ENCODE data around the gene PRRX2.
"Not testable (repeated sequence)": the region's sequence is repeated elsewhere in the genome, so short reads cannot be mapped to it uniquely, and the experiment has no call there.

PRRX2 gene

DNA sequence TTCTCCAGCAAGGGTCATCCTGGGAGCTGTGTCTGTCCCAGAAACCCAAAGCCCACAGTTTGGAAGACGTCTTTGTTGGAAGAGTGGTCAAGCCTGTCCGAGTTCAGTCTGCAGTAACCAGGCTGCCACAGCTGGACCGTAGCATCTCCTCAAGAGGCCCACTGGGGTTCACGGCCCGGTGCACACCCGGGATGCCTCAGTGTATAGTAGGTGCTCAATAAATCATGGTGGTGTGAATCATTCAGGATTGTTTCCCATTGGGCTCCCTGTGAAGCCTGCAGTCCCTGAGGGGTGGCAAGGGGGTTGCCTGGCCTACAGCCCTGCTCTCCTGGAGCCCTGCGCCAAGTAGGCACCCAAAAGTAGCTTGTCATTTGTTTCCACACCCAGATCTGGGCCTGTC is 10.3 kb upstream of the PRRX2 start:
- no peak for DNase-seq

DNA sequence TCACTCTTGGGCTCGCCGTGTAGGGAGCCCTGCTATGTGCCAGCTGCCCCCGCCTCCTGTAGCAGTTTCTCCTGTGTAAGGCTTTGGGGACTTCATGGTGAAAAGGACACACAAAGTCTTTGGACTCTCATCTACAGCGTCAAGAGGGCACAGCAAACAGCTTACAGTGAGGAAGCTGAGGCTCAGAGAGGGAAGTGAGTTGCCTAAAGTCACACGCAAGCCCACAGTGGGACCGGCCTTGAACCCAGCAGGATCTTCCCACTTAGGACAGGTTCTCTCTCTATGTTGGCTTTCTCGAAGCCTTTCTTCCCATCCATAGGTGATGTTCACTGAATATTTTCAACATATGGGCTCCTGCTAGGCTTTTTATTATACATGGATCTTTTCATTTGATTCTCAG is 9.8 kb upstream of the PRRX2 start:
- DNase-seq: no peak

DNA sequence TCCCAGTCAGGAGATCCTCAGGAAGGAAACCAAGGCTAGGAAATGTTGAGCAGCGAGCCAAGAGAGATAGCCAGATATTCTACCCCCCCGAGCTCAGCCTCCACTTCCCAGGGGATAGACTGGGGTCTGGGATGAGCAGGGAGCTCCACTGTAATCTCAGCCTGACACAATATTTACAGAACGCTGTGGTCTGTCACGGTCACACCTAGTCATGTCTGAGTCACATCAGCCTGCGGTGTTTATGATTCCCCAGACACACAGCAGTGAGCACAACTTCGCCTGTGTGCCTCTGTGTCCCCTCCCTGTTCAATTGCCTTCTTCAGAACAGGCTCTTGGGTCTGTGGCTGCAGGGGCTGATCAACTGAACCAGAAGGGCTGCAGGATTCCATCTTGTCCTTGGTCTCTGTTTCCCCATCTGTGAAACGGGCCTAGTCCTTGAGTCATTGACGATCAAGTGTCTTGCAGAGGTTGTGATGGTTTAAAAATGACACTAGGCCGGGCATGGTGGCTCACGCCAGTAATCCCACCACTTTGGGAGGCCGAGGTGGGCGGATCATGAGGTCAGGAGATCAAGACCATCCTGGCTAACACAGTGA is 8.6 kb upstream of the PRRX2 start:
- DNase-seq: no peak

DNA sequence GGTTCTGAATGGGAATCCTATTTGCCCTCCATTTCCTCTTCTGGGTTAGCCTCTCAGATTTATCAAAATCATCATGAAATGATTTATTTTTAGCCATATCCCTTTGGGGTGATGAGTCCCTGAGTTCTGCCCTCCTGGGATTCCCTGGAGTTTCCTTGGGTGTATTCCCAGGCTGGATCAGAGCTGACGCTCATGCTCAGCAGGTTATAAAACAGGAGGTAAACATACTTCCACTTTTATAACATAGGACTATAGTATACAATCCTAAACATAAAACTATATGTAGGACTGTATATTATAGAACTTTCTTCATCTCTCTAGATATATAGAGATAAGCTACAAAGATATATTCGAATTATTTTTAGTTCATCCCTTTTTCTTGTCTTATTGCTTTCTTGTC is 4.4 kb upstream of the PRRX2 start:
- DNase-seq: no peak

DNA sequence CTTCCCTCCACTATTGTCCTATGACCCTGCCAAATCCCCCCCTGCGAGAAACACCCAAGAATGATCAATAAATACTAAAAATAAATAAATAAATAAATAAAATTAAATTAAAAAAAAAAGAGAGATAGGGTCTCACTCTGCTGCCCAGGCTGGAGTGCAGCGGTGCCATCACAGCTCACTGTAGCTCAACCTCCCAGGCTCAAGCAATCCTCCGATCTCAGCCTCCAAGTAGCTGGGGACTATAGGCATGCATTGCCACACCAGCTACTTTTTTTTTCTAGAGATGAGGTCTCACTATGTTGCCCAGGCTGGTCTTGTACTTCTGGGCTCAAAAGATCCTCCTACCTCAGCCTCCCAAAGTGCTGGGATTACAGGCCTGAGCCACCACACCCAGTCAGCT is 3.2 kb upstream of the PRRX2 start:
- not testable (repeated sequence) for DNase-seq

DNA sequence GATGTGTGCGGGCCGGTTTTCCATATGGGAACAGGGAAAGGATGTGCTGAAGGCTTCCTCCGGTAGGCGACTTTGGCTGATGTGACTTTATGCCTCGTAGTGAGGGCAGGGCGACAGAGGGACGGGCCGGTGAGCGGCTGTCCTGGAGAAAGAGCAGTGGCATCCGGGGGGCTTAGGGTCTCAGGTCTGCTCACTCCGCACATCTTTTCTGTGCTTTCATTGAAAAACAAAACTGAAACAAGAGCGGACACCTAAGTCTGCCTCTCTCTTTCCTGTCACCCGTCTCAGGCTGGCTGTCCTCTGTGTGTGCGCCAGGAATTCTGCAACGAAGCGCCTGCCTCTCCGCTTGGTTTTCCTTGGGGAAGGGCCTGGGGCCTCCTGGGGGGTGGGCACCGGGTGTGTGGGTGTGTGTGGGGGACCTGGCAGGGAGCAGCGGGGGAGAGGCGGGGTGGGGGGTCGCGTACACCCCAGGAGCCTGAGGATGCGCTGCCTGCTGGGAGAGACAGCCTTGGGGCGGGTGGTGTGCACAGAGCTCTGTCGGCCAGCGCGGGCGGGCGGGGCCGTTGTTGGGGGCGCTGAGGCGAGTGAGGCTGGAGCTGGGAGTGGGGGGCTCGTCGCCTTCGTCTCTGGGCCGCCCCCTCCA is 580 bp upstream of the PRRX2 start:
- no peak for DNase-seq

DNA sequence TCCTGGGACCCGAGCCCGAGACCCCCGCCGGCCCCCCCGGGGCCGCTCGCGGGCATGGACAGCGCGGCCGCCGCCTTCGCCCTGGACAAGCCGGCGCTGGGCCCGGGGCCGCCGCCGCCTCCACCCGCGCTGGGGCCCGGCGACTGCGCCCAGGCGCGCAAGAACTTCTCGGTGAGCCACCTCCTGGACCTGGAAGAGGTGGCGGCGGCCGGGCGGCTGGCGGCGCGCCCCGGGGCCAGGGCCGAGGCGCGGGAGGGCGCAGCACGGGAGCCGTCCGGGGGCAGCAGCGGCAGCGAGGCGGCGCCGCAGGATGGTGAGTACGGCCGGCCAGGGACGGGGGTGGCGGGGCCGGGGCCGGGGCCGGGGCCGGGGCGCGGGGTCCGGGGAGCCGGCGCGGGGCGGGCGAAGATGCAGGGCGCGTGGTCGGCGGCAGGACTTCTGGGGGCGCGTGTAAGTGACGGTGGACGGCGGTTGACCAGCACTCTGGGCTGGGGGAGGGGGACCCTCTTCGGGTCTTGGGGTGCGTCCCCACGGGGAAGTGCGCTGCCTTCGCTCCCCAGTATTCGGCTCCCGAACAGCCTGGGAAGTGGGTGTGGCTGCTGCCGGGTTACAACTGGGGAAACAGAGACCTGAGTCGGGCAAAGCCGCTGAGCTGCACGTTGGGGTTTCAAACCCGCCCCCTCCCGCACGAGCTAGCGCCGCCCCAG is 520 bp downstream of the PRRX2 start:
- no peak for DNase-seq

DNA sequence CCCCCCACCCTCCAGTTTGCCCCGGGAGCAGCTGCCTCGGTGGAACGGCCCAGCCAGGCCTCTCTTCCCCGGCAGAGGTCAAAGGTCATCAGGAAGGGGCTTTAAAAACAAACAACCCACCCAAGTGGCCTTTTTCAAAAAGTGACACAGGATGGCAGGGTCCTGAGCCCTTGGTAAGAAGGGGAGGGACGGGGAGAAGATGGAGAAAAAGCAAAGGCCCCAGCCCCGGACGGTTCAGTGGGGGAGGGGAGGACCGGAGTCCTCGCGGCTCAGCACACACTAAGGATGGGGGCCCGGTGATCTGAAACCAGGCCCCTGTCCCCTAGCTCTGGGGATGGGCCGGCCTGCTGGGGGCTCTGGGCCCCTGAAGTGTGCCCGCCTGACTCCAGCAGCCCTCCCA is 1.1 kb downstream of the PRRX2 start:
- no peak for DNase-seq

DNA sequence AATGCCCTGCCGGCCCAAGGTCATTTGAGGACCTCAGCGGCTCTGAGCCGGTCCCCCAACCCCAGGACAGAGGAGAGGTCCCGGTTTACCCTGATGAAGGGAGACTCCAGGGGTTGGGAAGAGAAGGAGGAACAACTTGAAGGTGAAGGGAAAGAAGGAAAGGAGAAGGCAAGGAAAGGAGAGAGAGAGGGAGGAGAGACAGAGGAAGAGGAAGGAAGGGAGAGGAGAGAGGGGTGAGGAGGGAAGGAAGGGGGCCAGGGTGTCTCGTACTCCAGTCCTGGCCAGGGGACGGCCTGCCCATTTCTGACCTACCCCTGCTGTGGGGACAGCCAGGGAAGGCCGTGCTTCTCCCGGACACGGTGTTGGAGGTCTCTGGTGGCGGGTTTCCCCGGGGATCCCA is 1.9 kb downstream of the PRRX2 start:
- no peak for DNase-seq

DNA sequence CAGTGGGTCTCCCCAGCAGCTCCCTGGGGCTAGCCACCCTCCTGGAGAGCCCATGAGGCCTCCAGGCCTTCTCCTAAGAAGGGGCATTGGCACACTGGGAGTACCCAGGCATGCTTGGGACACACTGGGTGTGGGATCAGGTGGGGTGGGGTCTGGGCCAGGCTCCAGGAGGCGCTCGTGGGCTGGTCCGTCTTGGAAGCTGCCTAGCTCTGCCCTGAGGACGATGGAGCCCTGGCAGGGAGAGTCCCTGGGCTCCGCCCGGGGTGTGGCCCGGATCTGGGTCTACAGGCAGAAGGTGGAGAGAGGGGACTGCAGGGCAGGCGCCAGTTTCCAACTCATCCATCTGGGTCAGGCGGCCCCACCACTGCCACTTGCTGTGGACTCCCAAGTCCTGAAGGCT is 2.4 kb downstream of the PRRX2 start:
- DNase-seq: no peak

DNA sequence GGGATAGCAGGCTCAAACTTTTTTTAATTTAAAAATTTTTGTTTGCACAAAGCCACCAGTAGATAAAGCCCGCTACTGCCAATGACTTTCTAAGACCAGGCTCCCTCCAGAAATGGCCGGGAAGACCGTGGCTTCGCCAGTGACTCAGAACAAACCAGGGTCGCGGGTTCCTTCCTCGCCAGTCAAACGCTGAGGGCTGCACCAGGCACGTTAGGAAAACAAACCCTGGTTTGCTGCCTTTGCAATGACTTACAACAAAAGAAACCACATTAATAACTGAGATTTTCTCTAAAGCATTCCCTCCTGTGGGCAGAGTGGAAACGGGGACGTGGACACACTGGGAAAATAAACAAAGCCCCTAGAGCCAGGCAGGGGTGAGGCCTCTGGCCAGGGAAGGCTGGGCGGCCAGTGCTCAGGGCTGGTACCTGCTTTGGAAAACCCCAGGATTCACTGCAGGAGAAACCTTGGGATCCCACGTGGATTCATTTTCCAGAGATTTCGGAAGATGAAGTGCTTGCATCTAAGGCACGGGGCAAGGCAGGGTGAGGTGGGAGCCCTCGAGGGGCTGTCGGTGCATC is 3.8 kb downstream of the PRRX2 start:
- no peak for DNase-seq

DNA sequence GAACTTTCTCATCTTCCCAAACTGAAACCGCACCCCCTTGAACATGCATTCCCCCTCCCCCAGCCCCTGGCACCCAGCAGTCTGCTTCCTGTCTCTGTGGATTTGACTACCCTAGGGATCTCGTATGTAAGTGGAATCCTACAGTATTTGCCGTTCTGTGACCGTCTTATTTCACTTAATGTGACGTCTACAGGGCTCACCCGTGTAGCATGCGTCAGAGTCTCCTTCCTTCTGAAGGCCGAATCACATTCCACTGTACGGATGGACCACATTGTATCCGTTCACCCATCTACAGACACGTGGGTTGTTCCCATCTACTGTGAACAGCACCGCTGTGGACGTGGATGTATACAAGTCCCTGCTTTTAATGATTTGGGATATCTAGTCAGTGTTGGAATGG is 4.5 kb downstream of the PRRX2 start:
- no peak for DNase-seq

DNA sequence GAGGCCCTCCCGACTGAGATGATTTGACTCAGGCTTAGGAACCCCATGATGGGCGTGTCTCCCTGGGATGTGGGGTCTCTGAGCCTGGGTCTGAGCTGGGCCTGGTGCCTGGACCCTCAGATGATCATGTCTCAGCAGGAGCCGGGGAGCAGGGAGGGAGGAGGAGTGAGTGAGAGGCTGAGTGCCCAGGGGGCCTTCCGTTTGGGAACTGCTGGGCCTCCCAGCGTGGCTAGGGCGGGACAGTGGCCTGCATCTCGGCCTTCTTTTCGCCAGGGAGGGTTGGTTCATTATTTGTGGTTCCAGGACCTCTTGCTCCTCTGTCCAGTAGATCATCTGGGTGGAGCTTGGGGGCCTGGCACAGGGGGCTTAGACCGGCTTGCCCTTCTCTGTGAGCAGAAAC is 5.6 kb downstream of the PRRX2 start:
- DNase-seq: no peak

DNA sequence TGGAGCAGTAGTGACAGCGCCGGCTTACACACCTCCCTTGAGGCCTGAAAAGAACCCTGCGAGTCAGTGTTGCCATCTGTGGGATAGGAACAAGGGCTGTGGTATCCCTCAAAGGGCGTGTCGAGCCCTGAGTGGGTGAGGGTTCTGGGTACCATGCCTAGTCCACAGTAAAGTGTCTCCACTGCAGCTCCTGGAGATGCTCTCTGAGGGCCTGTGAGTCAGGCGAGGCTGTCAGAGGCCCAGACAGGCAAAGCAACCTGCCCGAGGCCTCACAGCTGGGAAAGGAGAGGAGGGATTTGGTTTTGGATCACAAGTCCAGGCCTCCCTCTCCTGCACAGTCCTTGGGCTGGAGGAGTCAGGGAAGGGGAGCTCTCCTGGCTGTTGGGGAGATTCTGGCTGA is 6.1 kb downstream of the PRRX2 start:
- DNase-seq: peak; percentile 38

DNA sequence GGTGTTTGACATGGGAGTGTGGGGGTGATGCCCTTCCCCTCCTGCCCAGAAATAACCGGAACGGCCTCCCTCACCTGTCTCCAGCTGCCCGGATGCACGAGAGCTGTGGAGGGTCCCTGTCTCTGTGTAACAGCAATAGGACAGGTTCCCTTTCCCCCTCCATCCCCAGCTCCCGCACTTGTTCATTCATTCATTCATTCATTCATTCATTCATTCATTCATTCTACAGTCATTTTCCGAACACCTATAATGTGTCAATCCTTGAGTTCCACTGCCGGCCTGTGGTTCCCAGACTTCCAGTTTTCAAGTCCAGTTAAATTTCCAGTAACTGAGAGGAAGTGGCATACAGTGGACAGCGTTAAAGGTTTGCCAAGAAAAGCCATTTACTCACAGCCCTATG is 7.3 kb downstream of the PRRX2 start:
- DNase-seq: no peak

DNA sequence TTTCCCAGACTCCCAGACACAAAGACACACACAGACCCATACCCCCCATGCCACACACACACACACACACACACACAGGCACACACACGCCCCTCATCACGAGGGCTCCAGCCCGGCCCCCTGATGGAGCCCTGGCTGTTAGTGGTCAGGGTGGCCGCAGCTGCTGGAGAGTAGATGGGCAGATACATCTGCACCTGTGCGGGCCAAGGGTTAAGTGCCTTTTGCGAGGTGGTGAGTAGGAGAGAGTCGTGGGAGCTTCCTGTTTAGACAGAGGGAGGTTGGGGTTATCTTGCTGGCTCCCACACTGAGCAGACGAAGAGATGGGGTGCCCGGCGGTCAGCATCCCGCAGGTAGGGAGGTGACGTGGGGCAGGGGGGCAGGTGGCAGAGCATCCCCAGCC is 8.2 kb downstream of the PRRX2 start:
- no peak for DNase-seq

DNA sequence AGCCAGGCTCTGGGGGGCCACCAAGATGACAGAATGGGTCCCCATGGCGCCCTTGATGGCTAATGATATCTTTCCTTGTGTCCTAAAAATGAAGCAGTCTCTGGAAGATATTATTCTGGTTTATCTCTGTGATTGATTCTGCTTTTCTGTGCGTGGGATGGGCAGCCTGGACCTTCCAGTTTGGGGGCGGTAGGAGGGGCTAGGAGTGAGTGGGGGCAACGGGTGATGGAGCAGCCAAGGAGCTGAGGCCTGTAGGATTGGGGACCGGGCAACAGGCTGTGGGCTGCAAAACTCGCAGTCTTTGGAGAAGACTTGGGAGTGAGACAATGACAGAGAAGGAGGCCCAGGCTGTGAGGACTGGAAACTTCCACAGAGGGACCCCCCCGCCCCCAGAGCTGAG is 8.8 kb downstream of the PRRX2 start:
- no peak for DNase-seq

DNA sequence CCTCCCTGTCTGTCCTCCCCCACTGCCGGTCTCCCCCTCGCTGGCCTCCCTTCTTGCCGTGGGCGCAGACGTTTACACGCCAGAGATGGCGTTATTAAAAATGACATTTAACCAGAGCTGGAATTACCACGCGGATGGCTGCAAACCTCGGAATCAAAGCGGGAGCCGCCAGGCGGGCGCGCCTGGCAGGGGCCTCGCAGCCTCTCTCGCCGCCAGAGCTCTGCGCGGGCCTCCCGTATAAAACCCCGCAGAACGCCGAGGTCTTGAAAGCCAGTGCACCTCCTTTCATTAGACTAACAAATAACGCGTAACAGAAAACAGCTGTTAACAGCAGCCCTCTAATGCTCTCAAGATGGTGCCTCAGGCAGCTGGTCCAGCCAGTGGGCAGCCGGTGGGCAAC is 10.2 kb downstream of the PRRX2 start:
- no peak for DNase-seq

DNA sequence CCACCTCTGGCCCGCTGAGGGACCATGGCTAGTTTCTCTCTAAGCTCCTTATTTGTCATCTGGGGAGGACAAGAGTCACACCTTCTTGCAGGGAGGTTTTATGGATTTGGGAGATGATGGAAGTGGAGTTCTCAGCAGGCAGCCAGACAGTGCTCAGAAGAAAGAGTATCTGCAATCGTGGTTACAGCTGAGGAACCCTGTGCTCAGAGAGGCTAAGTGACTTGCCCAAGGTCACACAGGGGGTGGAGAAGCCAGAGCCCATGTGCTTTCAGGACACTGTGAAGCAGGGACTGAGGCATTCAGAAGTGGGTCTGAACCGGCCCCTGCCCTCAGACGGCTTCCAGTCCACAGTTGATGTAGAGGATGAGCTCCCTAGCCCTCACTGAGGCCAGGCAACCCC is 10.8 kb downstream of the PRRX2 start:
- no peak for DNase-seq

DNA sequence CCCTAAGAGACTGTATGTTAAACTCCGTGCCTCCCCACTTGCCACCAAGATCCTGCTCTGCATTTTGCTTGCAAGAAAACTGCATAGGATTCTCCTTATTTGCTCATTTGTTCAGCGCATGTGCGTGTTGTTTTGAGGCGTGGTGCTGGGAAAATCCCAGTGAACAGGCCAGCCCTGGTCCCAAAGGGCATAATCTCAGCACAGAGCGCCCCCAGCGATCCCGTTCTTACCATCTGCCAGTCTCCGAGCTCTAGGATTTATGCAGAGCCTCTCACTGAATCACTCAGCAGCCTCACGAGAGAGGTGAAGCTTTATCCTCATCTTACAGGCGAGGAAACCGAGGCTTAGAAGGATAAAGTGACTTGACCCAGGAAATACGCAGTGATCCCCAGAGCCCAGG is 11.5 kb downstream of the PRRX2 start:
- DNase-seq: no peak

DNA sequence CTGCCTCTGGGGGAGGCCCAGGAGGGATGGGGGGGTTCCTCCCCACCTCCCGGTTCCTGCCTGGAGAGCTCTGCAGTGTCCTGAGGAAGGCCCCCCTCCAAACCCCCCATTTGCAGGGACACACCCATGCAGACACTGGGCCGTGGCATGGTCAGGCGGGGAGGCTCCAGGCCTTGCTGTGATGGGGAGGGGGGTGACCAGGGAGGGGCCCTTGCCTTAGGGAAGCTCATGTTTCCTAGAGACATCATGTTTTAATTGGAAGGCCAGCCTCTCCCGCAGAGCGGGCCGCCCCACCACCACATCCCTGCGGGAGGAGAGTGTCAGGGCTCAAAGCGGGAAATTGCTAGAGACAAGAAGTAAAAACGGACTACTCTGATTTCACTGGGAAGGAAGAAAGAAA is 12.0 kb downstream of the PRRX2 start:
- DNase-seq: no peak

DNA sequence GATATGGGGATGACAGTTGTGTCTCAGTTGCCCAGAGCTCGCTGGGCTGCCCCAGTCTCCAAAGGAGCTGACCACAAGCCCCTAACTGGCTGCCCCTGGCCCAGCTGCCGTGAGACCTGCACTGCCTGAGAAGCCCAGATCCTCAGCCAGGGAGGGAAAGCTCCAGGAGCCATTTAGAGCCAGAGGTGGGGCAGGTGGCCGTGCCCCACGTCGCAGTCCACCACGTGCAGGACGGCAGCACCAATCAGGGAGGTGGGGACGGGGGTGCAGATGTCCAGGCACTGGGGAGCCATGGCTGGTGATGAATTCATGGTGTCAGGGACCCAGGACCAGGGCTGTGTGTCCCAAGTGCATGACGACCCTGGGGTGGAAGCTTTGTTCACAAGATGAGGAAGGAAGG is 13.4 kb downstream of the PRRX2 start:
- DNase-seq: no peak

DNA sequence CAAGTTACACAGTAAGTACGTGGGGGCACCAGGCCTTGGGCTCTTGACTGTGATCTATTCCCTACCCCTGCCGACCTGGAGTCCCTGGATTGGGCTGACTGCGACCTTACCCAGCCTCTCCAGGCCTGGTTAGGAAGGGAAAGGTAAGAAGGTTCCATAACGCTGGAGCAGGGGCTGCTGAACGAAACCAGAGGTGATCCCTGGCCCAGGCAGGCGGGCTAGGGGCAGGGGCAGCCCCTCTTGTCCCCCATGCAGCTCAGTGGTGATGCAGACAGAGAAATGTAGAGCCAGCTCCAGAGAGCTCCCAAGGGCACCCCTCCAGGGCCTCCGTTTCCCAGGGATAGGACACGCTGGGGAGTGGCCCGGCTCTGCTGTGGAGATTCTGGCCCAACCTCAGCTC is 14.1 kb downstream of the PRRX2 start:
- DNase-seq: no peak

DNA sequence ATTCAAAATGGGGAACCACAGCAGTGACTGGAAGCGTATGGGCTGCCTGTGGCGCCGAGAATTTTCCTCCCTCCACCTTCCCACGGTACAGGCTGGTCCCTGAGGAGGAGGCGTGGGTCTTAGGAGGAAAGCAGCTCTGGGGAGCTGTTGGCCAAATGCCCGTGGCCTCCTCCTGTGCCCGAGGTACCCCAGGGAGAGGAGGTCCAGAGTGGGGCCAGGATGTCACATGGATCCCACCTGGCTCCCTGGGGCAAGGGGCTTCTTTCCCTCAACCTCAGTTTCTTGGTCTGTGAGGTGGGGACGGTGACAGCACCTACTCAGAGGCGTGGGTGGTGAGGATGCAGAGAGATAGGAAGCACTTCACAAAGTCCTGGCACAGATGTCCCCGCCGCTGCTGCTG is 16.5 kb downstream of the PRRX2 start:
- no peak for DNase-seq

DNA sequence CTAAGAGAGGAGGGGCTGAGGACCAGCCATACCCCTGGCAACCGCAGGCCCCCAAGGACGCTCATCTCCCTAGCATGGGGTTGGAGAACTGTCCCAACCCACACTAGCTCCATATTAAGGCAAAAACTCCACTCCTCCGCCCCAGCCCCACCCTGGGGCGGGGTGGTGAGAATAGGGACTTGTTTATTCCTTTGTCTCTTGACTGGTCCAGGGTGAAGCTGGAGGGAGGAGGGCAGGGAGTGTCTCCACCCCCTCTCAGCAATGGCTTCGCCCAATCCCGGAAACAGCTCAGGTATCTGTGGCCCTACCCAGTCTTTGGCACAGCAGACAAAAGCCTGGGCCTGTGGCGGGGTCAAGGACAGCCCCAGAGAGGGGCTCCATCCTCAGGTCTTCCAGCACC is 16.9 kb downstream of the PRRX2 start:
- DNase-seq: no peak
